SK-N-SH (cell line): Measurements from ENCODE around the gene MSMP. TPM values are rescaled to one million over a fixed set of nuclear protein-coding genes. Genes with fewer than 3 reads are reported as not detected.

Experiments used
- CTCF ChIA-PET: fragments of 300-600, 350-600 bp; formaldehyde crosslinking; extraction: SDS; loops from one replicate; lab custom pipeline; 2021; lab: Yijun Ruan, JAX
- POLR2A ChIA-PET: fragments of 350-600 bp; sonication (Branson Sonifier 250); formaldehyde crosslinking; extraction: SDS; loops from one replicate; lab custom pipeline; 2020; ENCODE audit warnings: antibody characterized with exemption, inconsistent platforms; lab: Yijun Ruan, JAX
- DNase-seq: peaks from one replicate; pipeline ENCODE4 v3.0.0; 2012
- H2AFZ ChIP-seq: fragments of 200-600 bp; sonication (generic); 2 replicates; pipeline ENCODE4 v1.8.1; 2016; ENCODE audit warnings: antibody characterized with exemption, mild to moderate bottlenecking, low read depth
- H3F3A ChIP-seq: fragments of 200-600 bp; sonication (generic); replicated peaks from 2 replicates; pipeline ENCODE3; 2016; ENCODE audit warnings: antibody characterized with exemption, mild to moderate bottlenecking; ENCODE audit not compliant: insufficient read depth
- H3K27ac ChIP-seq, 2 experiments: fragments of 200-500 bp in 1 of 2; fragments of 200-600 bp in 1 of 2; sonication (Bioruptor generic) in 1 of 2; sonication (generic), shearing (Covaris generic) in 1 of 2; 2 replicates each; pipeline versions ENCODE4 v1.5.1 to v1.6.1; 2014 to 2016; ENCODE audit warnings: low read depth in 2 of 2, inconsistent platforms in 1 of 2, low read length in 1 of 2, mild to moderate bottlenecking in 1 of 2, mixed read lengths in 1 of 2
- H3K27me3 ChIP-seq: fragments of 200-600 bp; sonication (generic), shearing (Covaris generic); 2 replicates; pipeline ENCODE4 v1.6.1; 2016; ENCODE audit warnings: mixed run types; ENCODE audit not compliant: insufficient read depth
- H3K36me3 ChIP-seq, 2 experiments: fragments of 200-500 bp in 1 of 2; fragments of 200-600 bp in 1 of 2; sonication (Bioruptor generic) in 1 of 2; sonication (generic) in 1 of 2; replicated peaks in 1 of 2; 2 replicates each; pipeline versions ENCODE3 to v1.5.1; 2014 to 2016; ENCODE audit warnings: low read length in 1 of 2, mild to moderate bottlenecking in 1 of 2; ENCODE audit not compliant: insufficient read depth in 2 of 2, control insufficient read depth in 1 of 2
- H3K4me1 ChIP-seq, 2 experiments: fragments of 200-500 bp in 1 of 2; fragments of 200-600 bp in 1 of 2; sonication (Bioruptor generic) in 1 of 2; sonication (generic), shearing (Covaris generic) in 1 of 2; 2 replicates each; pipeline versions ENCODE4 v1.5.1 to v1.6.1; 2014 to 2016; ENCODE audit warnings: low read depth in 1 of 2, low read length in 1 of 2, mixed run types in 1 of 2; ENCODE audit not compliant: insufficient read depth in 2 of 2, control insufficient read depth in 1 of 2
- H3K4me2 ChIP-seq: fragments of 200-600 bp; sonication (generic), shearing (Covaris generic); 2 replicates; pipeline ENCODE4 v1.6.1; 2017; ENCODE audit warnings: mixed run types
- H3K4me3 ChIP-seq, 2 experiments: fragments of 200-500 bp in 1 of 2; fragments of 200-600 bp in 1 of 2; sonication (Bioruptor generic) in 1 of 2; sonication (generic), shearing (Covaris generic) in 1 of 2; 2 replicates each; pipeline versions ENCODE4 v1.5.1 to v1.8.1; 2014 to 2016; ENCODE audit warnings: low read depth in 2 of 2, inconsistent platforms in 1 of 2, low read length in 1 of 2, mild to moderate bottlenecking in 1 of 2, mixed read lengths in 1 of 2, moderate library complexity in 1 of 2
- H3K79me2 ChIP-seq: fragments of 200-600 bp; sonication (generic); 2 replicates; pipeline ENCODE4 v1.8.1; 2017; ENCODE audit warnings: mild to moderate bottlenecking; ENCODE audit not compliant: insufficient read depth
- H3K9ac ChIP-seq: fragments of 200-600 bp; sonication (generic); 2 replicates; pipeline ENCODE4 v1.6.1; 2017; ENCODE audit warnings: mixed run types
- H3K9me2 ChIP-seq: fragments of 200-600 bp; sonication (generic); 2 replicates; pipeline ENCODE4 v1.6.1; 2017; ENCODE audit warnings: mixed run types
- H3K9me3 ChIP-seq: fragments of 200-600 bp; sonication (generic); 2 replicates; pipeline ENCODE4 v1.6.1; 2017; ENCODE audit warnings: mixed run types, mild to moderate bottlenecking, moderate library complexity
- H4K20me1 ChIP-seq: fragments of 200-600 bp; sonication (generic); 2 replicates; pipeline ENCODE4 v1.6.1; 2017; ENCODE audit warnings: mild to moderate bottlenecking, mixed run types; ENCODE audit not compliant: insufficient read depth
- CHD2 ChIP-seq: fragments of 150-350 bp; IDR thresholded peaks from 2 replicates; pipeline ENCODE4 v1.6.1; 2018; ENCODE audit warnings: low read length; ENCODE audit not compliant: partially characterized antibody
- CTCF ChIP-seq: fragments of 200-600 bp; sonication (generic); IDR thresholded peaks from 2 replicates; pipeline ENCODE4 v1.6.1; 2017; ENCODE audit warnings: antibody characterized with exemption, mild to moderate bottlenecking, moderate library complexity
- EZH2phosphoT487 ChIP-seq: fragments of 200-600 bp; sonication (generic); IDR thresholded peaks from 2 replicates; pipeline ENCODE4 v1.6.1; 2017; ENCODE audit warnings: low read depth, mixed run types, mild to moderate bottlenecking, antibody characterized with exemption, moderate library complexity, borderline replicate concordance
- GABPA ChIP-seq: IDR thresholded peaks from 2 replicates; pipeline ENCODE4 v1.4.0; 2012; ENCODE audit warnings: low read depth, mild to moderate bottlenecking
- GATA2 ChIP-seq: sonication (generic); formaldehyde crosslinking; IDR thresholded peaks from 2 replicates; pipeline ENCODE4 v1.5.0; 2020; ENCODE audit warnings: mild to moderate bottlenecking, missing genetic modification reagents
- IRF3 ChIP-seq: fragments of 150-350 bp; IDR thresholded peaks from 2 replicates; pipeline ENCODE4 v1.6.1; 2016; ENCODE audit warnings: mild to moderate bottlenecking, low read depth, low read length
- MAX ChIP-seq: IDR thresholded peaks from 2 replicates; pipeline ENCODE4 v1.4.0; 2012; ENCODE audit warnings: low read depth
- NFIC ChIP-seq: IDR thresholded peaks from 2 replicates; pipeline ENCODE4 v1.4.0; 2012; ENCODE audit warnings: borderline replicate concordance
- POLR2AphosphoS5 ChIP-seq: IDR thresholded peaks from 2 replicates; pipeline ENCODE4 v1.6.1; 2012; ENCODE audit warnings: low read depth, low read length
- RAD21 ChIP-seq: IDR thresholded peaks from 2 replicates; pipeline ENCODE4 v1.6.1; 2012; ENCODE audit warnings: mild to moderate bottlenecking, low read length
- RXRA ChIP-seq: IDR thresholded peaks from 2 replicates; pipeline ENCODE4 v1.4.0; 2012; ENCODE audit warnings: low read depth, mild to moderate bottlenecking, borderline replicate concordance
- TEAD4 ChIP-seq: IDR thresholded peaks from 2 replicates; pipeline ENCODE4 v1.4.0; 2012; ENCODE audit warnings: mild to moderate bottlenecking, borderline replicate concordance; ENCODE audit not compliant: insufficient read depth
- WGBS: methylation state at CpG from one replicate; pipeline ENCODE4 v1.1.6; 2017; ENCODE audit warnings: low lambda C conversion rate; 5-methylcytosine and 5-hydroxymethylcytosine counted together
- polyA plus RNA-seq, 3 experiments: library from polyadenylated mRNA; depleted of rRNA; stranded (reverse); fragments of >200 nt; gene quantifications; 2 replicates each; pipeline ENCODE4 v1.2.3, GENCODE V29; 2012
- TF ChIP-seq, protein P1 (sequence below): IDR thresholded peaks from 2 replicates; pipeline ENCODE4 v1.6.1; 2012; ENCODE audit warnings: mild to moderate bottlenecking, low read depth, low read length, moderate library complexity
- TF ChIP-seq, protein P2 (sequence below): fragments of 150-350 bp; IDR thresholded peaks from 2 replicates; pipeline ENCODE4 v1.6.1; 2017; ENCODE audit warnings: antibody characterized with exemption, low read length, low read depth, borderline replicate concordance

The MSMP gene
- polyA plus RNA-seq, 1 of the 3 experiments (the other 2 are of a cell fraction): 1.2 TPM

DNA sequence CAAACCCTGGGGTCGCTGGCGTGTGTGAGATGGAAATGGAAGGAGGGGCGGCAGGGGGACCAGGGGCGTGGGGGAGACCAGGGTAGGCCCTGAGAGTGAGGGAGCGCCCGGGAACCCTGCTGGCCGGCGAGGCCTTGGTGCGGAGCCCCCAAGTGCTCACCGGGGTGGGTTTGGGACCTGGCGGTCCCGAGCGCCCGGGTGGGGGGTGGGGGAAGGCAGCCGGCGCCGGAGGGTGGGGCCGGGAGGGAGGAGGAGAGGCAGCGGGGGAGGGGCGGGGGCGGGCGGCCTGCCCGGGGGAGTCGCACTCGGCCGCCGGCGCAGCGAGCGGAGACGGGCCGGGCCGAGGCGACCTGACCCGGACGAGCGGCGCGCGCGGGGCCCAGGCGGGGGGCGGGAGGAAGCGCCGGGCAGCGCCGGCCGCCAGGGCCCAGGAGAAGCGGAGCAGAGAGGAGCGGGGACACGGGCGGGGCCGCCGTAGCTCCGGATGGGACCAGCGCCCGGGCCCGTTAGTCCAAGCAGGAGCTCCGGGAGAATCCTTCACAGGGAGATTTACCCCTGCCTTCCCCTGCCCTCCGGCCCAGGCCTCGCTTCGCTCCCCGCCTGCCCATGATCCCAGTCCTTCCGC, 37.3 kb upstream of the MSMP start, which contains the start of gene NPR2 (continued):
- TF ChIP-seq, protein P1, sequence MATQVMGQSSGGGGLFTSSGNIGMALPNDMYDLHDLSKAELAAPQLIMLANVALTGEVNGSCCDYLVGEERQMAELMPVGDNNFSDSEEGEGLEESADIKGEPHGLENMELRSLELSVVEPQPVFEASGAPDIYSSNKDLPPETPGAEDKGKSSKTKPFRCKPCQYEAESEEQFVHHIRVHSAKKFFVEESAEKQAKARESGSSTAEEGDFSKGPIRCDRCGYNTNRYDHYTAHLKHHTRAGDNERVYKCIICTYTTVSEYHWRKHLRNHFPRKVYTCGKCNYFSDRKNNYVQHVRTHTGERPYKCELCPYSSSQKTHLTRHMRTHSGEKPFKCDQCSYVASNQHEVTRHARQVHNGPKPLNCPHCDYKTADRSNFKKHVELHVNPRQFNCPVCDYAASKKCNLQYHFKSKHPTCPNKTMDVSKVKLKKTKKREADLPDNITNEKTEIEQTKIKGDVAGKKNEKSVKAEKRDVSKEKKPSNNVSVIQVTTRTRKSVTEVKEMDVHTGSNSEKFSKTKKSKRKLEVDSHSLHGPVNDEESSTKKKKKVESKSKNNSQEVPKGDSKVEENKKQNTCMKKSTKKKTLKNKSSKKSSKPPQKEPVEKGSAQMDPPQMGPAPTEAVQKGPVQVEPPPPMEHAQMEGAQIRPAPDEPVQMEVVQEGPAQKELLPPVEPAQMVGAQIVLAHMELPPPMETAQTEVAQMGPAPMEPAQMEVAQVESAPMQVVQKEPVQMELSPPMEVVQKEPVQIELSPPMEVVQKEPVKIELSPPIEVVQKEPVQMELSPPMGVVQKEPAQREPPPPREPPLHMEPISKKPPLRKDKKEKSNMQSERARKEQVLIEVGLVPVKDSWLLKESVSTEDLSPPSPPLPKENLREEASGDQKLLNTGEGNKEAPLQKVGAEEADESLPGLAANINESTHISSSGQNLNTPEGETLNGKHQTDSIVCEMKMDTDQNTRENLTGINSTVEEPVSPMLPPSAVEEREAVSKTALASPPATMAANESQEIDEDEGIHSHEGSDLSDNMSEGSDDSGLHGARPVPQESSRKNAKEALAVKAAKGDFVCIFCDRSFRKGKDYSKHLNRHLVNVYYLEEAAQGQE: no peak

GRCh38 chr9:35790385-35791296, 36.6 kb upstream of the MSMP start:
- 72% methylated on average over 37 of the region's 37 CpGs for WGBS
- ChIA-PET CTCF (interaction anchor here (0.5 to 6.5 kb wide), 71 partner anchors 8 to 246 kb away, joined by 3 to 136 read pairs (median 5); partner anchors contain the start of genes CCDC107, CREB3, FAM221B and GBA2), POLR2A (interaction anchor here (0.6 to 1.3 kb wide), 3 partner anchors 21 to 67 kb away, joined by 3 to 5 read pairs (median 5); partner anchors contain the start of genes HINT2 and SPAG8)
- no peak overlapping the region for H3K9ac ChIP-seq
- H3K9me3 ChIP-seq: no peaks in the 10 kb centered on the region
- H3K4me1 ChIP-seq: peaks cover 0 to 12% of the 10 kb centered on the region in 2 experiments; a peak in 1 of 4 replicates
- H3K4me2 ChIP-seq: 0 out of 2 replicates have a peak overlapping the region, but pooled peaks have one; percentile 19
- DNase-seq: peak; percentile 92
- no peak overlapping the region for H3K27ac ChIP-seq
- no peaks in the 10 kb centered on the region for H3K9me2 ChIP-seq
- H3K27me3 ChIP-seq: no peaks in the 10 kb centered on the region
- peaks cover 0 to 3% of the 10 kb centered on the region in 2 experiments for H3K36me3 ChIP-seq
- H4K20me1 ChIP-seq: no peaks in the 10 kb centered on the region
- H2AFZ ChIP-seq: peak overlapping the region; percentile 66; the same call in 1 of the 2 replicates
- H3K79me2 ChIP-seq: no peaks in the 10 kb centered on the region
- H3F3A ChIP-seq: peaks cover 4% of the 10 kb centered on the region
- H3K4me3 ChIP-seq: no peak overlapping the region
- TF ChIP-seq IRF3 (no peak), TEAD4 (no peak), GABPA (no peak), CTCF (peak; percentile 86), NFIC (no peak), CHD2 (no peak), RXRA (no peak), MAX (no peak), EZH2phosphoT487 (no peak), RAD21 (peak; percentile 95), POLR2AphosphoS5 (no peak), GATA2 (no peak)
- TF ChIP-seq, protein P1: no peak
- TF ChIP-seq, protein P2, sequence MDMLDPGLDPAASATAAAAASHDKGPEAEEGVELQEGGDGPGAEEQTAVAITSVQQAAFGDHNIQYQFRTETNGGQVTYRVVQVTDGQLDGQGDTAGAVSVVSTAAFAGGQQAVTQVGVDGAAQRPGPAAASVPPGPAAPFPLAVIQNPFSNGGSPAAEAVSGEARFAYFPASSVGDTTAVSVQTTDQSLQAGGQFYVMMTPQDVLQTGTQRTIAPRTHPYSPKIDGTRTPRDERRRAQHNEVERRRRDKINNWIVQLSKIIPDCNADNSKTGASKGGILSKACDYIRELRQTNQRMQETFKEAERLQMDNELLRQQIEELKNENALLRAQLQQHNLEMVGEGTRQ: no peak
